Spinal cord (tissue), 10 donors: Measurements from ENCODE around the gene RGS6. TPM values are rescaled to one million over a fixed set of nuclear protein-coding genes. Genes with fewer than 3 reads are reported as not detected.
A peak's percentile ranks its signal among the peaks of the same experiment; 100 is the strongest.
"Not testable (repeated sequence)": the region's sequence is repeated elsewhere in the genome, so short reads cannot be mapped to it uniquely, and the experiment has no call there.

Experiments used
- DNase-seq, 6 donors: peaks; one replicate each; pipeline versions ENCODE4 v3.0.0 to v3.0.0-alpha.2; 2013 to 2015; ENCODE audit warnings: low spot score in 6 of 6, low read depth in 4 of 6
- H3K27ac ChIP-seq: one replicate; pipeline ENCODE4 v1.5.1; 2013; ENCODE audit warnings: low read depth, low read length, control low read depth
- H3K27me3 ChIP-seq: one replicate; pipeline ENCODE4 v1.6.1; 2013; ENCODE audit warnings: low read length; ENCODE audit not compliant: control insufficient read depth, insufficient read depth
- H3K36me3 ChIP-seq: one replicate; pipeline ENCODE4 v1.6.1; 2013; ENCODE audit warnings: low read length; ENCODE audit not compliant: control insufficient read depth, insufficient read depth
- H3K4me1 ChIP-seq: one replicate; pipeline ENCODE4 v1.6.1; 2013; ENCODE audit warnings: low read length; ENCODE audit not compliant: control insufficient read depth, insufficient read depth
- H3K4me3 ChIP-seq: one replicate; pipeline ENCODE4 v1.5.1; 2013; ENCODE audit warnings: low read depth, low read length, control low read depth
- H3K9me3 ChIP-seq: one replicate; pipeline ENCODE4 v1.6.1; 2013; ENCODE audit warnings: low read length; ENCODE audit not compliant: control insufficient read depth, insufficient read depth
- WGBS: methylation state at CpG from one replicate; pipeline ENCODE4 v1.1.5; 2013; ENCODE audit warnings: missing lambda C conversion rate; ENCODE audit not compliant: insufficient coverage; 5-methylcytosine and 5-hydroxymethylcytosine counted together
- polyA plus RNA-seq, 2 donors: library from polyadenylated mRNA; unstranded; fragments of 120-200 nt; gene quantifications; one replicate each; pipeline ENCODE4 v1.2.1, GENCODE V29; 2013; ENCODE audit not compliant: insufficient read length in 2 of 2
- total RNA-seq, 2 donors: library from RNA; depleted of rRNA in 1 of 2; stranded (reverse); fragments of 120-200 nt in 1 of 2; fragments of >200 nt in 1 of 2; gene quantifications; one replicate each; pipeline versions ENCODE4 v1.2.3 to v1.2.4, GENCODE V29; 2013 to 2014
- donor health status: healthy.

The RGS6 gene
- total and polyA plus RNA-seq, 4 donors: 9.1 to 11.5 (median 10.3) TPM

DNA sequence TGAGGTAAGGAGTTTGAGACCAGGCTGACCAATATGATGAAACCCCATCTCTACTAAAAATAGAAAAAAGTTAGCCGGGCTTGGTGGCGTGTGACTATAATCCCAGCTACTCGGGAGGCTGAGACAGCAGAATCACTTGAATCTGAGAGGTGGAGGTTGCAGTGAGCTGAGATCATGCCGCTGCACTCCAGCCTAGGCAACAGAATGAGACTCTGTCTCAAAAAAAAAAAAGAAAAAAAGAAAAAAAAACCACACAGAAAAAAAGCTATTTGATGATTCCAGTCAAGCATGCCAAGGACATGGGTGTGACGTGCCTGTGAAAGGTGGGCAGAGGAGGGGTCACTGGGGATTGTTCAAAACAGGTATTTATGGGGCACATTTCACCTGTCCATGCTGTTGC is 545.3 kb downstream of the RGS6 start:
- 33% methylated on average over 1 of the region's 5 CpGs for WGBS
- not testable (repeated sequence) for H3K36me3 ChIP-seq, DNase-seq, H3K9me3 ChIP-seq, H3K27me3 ChIP-seq, H3K27ac ChIP-seq, H3K4me3 ChIP-seq
- H3K4me1 ChIP-seq: peaks cover 10% of the 10 kb centered on the region

DNA sequence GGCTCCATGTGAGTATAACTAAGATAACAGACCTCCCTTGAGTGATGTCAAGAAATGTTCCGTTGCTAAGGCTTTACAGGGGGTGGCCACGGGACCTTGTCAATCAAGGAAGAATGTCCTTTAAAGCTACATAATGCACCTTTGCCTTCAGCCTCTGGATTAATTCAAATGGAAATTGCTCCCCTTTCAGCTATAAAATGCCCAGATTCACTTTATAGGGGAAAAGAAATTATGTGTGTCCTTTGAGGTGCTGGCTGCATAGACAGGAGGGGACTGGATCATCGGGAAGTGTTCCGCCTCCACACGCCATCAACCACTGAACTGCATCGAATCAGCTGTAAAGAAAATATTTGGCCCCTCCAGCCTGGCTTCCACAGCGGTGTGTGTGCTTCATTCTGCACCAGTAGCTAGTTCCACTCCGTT is 546.3 kb downstream of the RGS6 start:
- no peaks in the 10 kb centered on the region for H3K27me3 ChIP-seq
- no peak overlapping the region for H3K4me3 ChIP-seq
- H3K4me1 ChIP-seq: peaks cover 10% of the 10 kb centered on the region
- no peaks in the 10 kb centered on the region for H3K9me3 ChIP-seq
- WGBS: 17% methylated on average over 2 of the region's 8 CpGs
- H3K36me3 ChIP-seq: no peaks in the 10 kb centered on the region
- H3K27ac ChIP-seq: no peak overlapping the region
- DNase-seq: peak in 1 of 6 donors; percentile 79

DNA sequence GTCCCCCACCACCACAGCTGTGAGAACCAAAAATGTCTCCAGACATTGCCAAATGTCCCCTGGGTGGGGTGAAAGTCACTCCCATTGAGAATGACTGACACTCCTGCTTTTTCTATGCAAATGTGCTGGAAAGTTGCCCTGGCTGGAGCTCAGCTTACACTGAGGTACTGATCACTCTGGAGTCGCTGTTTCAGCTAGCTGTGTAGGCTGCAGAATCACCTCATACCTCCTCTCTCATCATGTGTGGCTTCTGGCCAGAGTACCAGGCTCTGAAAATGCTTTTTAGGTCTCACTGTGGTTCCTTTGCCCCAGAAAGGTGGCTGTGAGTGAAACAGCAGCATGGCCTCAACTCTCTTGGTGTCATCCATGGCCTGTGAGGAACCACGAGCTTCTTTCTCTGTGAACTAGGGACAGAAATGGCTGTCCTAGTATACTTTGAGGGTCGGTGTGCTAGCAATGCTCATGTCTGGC is 547.3 kb downstream of the RGS6 start:
- 72% methylated on average over 2 of the region's 3 CpGs for WGBS
- H3K4me3 ChIP-seq: no peak overlapping the region
- no peaks in the 10 kb centered on the region for H3K27me3 ChIP-seq
- no peak overlapping the region for H3K27ac ChIP-seq
- H3K9me3 ChIP-seq: no peaks in the 10 kb centered on the region
- peaks cover 10% of the 10 kb centered on the region for H3K4me1 ChIP-seq
- DNase-seq: peak in 2 of 6 donors; percentile 66 to 81
- H3K36me3 ChIP-seq: no peaks in the 10 kb centered on the region

DNA sequence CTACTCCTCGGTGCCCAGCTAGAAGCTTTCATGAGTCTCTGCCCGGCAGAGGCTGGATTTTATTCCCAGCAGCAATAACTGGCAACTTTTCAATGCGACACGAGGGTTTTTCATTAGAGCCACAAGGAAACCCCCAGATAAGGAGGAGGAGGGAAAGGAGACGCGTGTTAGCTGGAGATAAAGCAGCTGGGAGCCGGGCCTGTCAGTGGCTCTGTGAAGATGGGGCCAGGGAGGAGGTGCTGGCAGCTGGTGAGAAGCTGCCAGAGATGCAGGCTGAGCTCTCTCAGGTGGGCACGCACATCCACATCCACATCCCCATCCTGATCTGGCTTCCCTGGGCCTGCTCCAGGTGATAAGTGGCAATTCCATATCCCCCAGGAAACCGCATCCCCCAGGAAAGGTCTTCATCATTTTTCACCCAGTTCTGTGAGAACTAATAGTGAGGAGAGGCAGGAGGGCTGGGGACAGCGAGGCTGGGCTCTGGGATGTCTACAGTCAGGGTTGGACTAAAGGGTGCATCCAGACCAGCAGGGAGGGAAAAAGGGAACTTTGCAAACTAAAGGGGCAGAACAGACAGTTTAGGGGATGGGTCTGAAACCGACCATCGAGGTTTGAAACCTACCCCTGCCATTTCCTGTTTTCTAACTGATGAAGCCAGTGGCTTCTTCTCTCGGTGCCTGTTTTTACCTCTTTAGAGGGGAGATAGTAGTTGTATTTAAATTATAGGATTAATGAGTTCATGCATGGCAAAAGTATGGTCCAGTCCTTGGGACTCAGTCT is 548.4 kb downstream of the RGS6 start:
- no peak overlapping the region for H3K27ac ChIP-seq
- no peaks in the 10 kb centered on the region for H3K9me3 ChIP-seq
- WGBS: 40% methylated on average over 9 of the region's 13 CpGs
- no peaks in the 10 kb centered on the region for H3K36me3 ChIP-seq
- peaks cover 10% of the 10 kb centered on the region for H3K4me1 ChIP-seq
- H3K4me3 ChIP-seq: no peak overlapping the region
- H3K27me3 ChIP-seq: no peaks in the 10 kb centered on the region
- peak in 2 of 6 donors; percentile 49 to 71 for DNase-seq

DNA sequence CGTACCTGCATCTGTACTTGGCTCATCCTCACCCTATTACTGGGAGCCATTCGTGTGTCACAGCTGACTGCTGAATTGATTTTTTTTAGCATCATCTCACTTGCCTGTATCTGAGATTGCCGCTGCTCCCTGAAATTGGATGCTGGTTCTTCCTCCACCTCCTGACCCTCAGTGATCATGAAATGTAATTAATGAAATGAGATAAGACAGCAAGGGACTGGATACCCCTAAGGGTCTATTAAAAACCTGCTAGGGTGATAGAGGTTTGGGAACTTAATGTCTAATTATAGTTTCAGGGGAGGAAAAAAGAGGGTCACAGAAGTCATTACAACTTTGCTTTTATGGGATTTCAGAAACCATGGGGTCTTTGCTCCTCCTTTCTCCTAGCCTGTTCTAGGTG is 551.1 kb downstream of the RGS6 start:
- Histone ChIP-seq H3K27ac (no peak overlapping the region), H3K9me3 (no peaks in the 10 kb centered on the region), H3K4me1 (peaks cover 5% of the 10 kb centered on the region), H3K4me3 (no peak overlapping the region), H3K36me3 (no peaks in the 10 kb centered on the region), H3K27me3 (no peaks in the 10 kb centered on the region)
- DNase-seq: peak in 1 of 6 donors; percentile 61
- 67% methylated on average over 1 of the region's 3 CpGs for WGBS

DNA sequence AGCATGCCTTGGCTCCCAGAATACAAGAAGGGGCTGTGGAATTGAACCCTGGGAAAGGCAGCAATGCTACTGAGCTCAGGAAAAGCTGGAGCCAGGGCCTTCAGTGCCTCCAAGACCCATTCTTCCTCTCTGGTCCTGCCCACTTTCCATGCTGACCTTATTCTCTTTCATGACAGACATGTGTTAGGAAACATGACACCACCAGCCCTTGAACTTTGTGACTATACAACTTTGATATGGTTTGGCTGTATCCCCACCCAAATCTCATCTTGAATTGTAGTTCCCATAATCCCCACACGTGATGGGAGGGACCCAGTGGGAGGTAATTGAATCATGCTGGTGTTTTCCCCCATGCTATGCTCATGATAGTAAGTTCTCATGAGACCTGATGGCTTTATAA is 553.5 kb downstream of the RGS6 start:
- Histone ChIP-seq H3K36me3 (no peaks in the 10 kb centered on the region), H3K9me3 (no peaks in the 10 kb centered on the region), H3K4me1 (peaks cover 1% of the 10 kb centered on the region), H3K4me3 (no peak overlapping the region), H3K27ac (no peak overlapping the region), H3K27me3 (no peaks in the 10 kb centered on the region)
- no peak for DNase-seq
- WGBS: no CpG with 5 or more reads among the region's 1 CpG

DNA sequence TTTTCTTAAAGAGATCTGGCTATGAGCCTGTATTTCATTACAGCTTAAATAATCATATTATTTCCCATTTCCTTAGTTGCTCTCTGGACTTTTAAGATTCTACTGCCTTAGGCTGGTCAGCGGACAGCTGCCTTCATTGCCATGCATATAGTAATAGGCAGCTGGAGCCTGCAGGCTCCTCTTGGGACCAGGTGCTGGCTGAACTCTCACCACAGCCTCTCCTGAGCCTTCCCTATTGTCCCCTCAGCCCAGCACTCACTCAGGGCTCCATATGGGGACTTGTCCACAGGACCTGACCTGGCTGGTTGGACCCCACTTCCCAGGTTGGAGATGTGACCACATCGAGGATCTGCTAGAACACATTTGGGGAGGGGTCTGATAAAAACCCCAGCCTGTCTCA is 556.3 kb downstream of the RGS6 start:
- H3K27me3 ChIP-seq: no peaks in the 10 kb centered on the region
- no peak overlapping the region for H3K4me3 ChIP-seq
- no peaks in the 10 kb centered on the region for H3K4me1 ChIP-seq
- no peak for DNase-seq
- no peaks in the 10 kb centered on the region for H3K9me3 ChIP-seq
- no peak overlapping the region for H3K27ac ChIP-seq
- WGBS: 92% methylated on average over 1 of the region's 2 CpGs
- no peaks in the 10 kb centered on the region for H3K36me3 ChIP-seq

DNA sequence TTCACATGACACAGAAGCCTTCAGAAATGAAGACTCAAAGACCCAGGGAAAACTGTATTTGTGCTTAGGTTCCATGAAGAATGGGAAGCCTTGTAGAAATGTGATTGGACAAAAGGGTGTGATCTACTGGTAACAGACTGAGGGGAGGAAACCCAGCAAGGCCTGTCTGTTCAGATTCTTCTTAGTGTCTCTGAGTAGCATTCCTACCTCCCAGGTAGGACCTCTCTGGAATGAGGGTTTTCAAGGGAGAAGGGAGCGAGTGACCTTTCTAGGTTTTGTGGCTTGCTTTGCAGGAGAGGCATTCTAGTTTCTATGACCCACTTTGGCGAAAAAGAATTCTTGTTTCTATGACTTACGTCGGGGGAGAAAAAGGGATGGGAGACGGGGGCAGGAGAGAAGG is 560.0 kb downstream of the RGS6 start:
- no peaks in the 10 kb centered on the region for H3K27me3 ChIP-seq
- peaks cover 7% of the 10 kb centered on the region for H3K9me3 ChIP-seq
- no peak overlapping the region for H3K27ac ChIP-seq

DNA sequence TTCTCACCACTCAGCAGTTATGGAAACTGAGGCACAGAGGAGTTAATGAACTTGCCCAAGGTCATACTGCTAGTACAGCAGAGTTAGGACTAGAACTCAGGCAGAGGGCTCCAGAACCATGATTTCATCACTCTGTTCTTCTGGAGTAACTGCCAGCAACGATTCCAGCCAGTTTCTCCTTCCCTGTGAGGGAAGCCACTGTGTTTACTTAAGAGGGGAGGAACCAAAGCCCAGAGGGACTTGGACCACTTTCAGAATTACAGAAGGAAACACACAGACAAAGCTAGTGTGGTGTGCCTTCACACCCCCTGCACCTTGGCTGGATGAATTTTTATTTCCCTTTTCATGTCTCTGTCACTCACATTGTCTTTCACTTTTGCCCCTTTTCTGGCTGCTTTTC is 563.4 kb downstream of the RGS6 start:
- no peaks in the 10 kb centered on the region for H3K27me3 ChIP-seq
- no peaks in the 10 kb centered on the region for H3K36me3 ChIP-seq
- H3K9me3 ChIP-seq: peaks cover 7% of the 10 kb centered on the region
- DNase-seq: peak in 1 of 6 donors; percentile 26
- no peaks in the 10 kb centered on the region for H3K4me1 ChIP-seq
- H3K27ac ChIP-seq: no peak overlapping the region
- H3K4me3 ChIP-seq: no peak overlapping the region
- no CpG with 5 or more reads among the region's 1 CpG for WGBS

More for the DNA sequence above, 560.0 kb downstream of the RGS6 start:
- Histone ChIP-seq H3K36me3 (no peaks in the 10 kb centered on the region), H3K4me1 (no peaks in the 10 kb centered on the region), H3K4me3 (no peak overlapping the region)
- 100% methylated on average over 1 of the region's 5 CpGs for WGBS
- DNase-seq: no peak

DNA sequence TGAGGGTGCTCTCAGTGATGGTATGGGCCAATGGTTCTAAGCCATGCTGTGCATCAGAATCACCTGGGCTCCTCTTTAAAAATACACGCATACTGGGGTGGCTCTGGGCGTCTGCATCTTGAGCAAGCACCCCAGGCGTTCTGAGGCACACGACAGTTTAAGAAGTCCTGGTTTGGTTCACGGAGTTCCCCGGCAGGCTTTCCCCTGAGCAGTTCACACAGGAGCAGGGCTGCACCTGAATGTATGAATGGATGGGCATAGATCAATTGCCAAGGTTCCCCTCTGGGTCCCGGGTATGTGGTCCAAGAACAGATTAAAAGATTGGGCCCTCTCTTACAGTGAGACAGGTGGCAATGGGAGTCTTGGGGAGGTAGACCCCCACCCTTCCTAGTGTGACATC is 566.4 kb downstream of the RGS6 start:
- Histone ChIP-seq H3K4me1 (no peaks in the 10 kb centered on the region), H3K36me3 (no peaks in the 10 kb centered on the region), H3K9me3 (peaks cover 6% of the 10 kb centered on the region), H3K27ac (no peak overlapping the region), H3K27me3 (no peaks in the 10 kb centered on the region), H3K4me3 (no peak overlapping the region)
- WGBS: 78% methylated on average over 7 of the region's 7 CpGs
- no peak for DNase-seq
